Right hindlimb (tissue), 1 donor: ENCODE data around the gene ADAMTS4.

Experiments
- DNase-seq: peaks from one replicate; pipeline ENCODE4 v3.0.0-alpha.2; 2018

The ADAMTS4 gene

GRCh38 chr1:161138431-161138830, 60.4 kb downstream of the ADAMTS4 start:
- DNase-seq: no peak

GRCh38 chr1:161137881-161138280, 61.0 kb downstream of the ADAMTS4 start:
- no peak for DNase-seq
